NCI-H2081 (cell line): ENCODE results near the gene SPRN.
"Not testable (repeated sequence)": the region's sequence is repeated elsewhere in the genome, so short reads cannot be mapped to it uniquely, and the experiment has no call there.

ENCODE experiments used
- DNase-seq, 2 experiments: peaks; one replicate each; lab custom pipeline; 2025; lab: John Stamatoyannopoulos, UW

SPRN gene

GRCh38 chr10:133386951-133387350 is 37.5 kb downstream of the SPRN start:
- DNase-seq, result not testable (repeated sequence)

- no peak for DNase-seq
These were observed 39.2 kb downstream of the SPRN start for GRCh38 chr10:133385214-133385613.

DNA sequence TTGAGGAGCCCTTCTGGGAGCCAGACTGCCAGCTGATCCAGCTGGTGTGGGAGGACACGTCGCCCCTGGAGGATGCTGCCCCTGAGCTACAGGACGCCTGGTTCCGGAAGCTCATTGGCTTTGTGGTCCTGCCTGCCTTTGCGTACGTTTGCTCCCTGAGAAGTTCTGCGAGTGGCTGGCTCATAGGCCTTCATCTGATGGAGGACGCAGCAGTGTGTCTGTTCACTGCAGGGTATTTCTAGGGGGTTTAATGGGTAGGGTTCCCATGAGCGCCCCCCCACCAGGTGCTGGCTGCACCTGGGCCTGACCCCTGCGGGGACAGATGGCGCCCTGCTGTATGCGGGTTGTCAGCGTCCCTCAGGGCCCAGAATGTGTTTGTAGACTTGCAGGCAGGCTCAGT is 40.4 kb downstream of the SPRN start:
- DNase-seq, result no peak

GRCh38 chr10:133383551-133383950 is 40.9 kb downstream of the SPRN start:
- DNase-seq, result no peak

DNA sequence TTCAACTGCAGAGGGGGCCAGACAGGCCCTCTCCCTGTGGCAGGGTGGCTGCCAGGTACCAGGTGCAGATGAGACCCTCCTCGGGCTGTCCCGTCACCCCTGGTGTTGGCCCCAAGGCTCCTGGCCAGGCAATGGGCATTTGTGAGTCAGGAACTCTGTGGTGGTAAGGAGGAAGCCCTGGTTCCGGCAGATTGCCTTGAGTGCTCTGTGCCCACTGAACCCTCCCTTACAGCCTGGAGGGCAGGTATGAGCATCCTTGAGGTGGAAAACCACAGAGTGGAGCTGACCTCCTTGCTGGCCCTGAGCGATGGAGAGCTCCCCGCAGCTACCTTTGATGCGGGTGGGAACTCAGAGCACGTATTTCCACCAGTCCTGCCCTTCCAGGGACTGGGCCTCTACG is 43.4 kb downstream of the SPRN start:
- DNase-seq, result no peak

DNA sequence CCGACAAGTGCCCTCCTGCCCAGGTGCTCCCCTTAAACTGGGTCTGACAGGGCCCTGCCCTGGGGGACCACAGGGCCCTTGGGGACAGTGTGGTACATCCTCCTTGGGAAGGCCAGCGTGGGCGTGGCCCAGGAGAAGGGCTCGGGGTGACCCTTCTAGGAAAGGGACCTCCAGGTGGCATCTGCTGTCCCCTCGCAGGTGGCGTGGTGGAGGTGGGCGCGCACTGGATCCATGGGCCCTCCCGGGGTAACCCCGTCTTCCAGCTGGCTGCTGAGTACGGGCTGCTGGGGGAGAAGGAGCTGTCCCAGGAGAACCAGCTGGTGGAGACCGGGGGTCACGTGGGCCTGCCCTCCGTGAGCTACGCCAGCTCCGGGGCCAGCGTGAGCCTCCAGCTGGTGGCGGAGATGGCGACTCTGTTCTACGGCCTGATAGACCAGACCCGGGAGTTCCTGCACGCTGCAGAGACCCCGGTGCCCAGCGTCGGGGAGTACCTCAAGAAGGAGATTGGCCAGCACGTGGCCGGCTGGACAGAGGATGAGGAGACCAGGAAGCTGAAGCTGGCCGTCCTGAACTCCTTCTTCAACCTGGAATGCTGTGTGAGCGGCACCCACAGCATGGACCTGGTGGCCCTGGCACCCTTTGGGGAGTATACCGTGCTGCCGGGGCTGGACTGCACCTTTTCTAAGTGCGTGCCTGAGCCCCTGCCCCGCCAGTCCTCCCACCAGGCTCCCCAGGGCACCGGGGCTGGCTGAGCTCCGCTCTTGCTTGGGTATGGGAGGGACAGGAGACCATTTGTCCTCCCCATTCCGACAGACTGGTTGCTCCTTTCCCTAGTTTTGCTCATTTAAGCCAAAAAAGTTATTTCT is 44.4 kb downstream of the SPRN start:
- DNase-seq, result no peak

DNA sequence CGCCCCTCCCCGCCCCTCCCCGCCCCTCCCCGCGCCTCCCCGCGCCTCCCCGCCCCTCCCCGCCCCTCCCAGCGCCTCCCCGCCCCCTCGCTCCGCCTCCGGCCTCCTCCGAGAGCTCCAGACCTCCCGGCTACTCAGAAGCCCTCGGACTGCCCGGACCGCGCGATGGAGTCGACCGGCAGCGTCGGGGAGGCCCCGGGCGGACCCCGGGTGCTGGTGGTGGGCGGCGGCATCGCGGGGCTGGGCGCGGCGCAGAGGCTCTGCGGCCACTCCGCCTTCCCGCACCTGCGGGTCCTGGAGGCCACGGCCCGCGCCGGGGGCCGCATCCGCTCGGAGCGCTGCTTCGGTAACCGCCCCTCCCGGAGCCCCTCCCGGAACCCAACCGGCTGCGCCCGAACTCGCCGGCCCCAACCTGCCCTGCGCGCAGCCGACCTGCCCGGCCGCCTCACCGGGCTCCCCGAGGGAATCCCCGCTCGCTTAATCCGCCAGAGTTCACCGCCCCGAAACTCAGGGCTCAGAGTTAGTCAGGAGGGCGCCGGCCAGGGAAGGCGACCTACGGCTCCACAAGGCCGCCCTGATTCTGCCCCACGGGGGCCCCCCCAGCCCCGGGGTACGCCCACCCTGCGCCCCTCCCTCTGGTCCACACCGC is 45.1 kb downstream of the SPRN start, which contains the start of gene PAOX:
Gene PAOX, plus strand, starts transcription at position 111 of the 649 bp plus-strand sequence. Its CDS starts 55 bp downstream, at position 166.
- no peak for DNase-seq

DNA sequence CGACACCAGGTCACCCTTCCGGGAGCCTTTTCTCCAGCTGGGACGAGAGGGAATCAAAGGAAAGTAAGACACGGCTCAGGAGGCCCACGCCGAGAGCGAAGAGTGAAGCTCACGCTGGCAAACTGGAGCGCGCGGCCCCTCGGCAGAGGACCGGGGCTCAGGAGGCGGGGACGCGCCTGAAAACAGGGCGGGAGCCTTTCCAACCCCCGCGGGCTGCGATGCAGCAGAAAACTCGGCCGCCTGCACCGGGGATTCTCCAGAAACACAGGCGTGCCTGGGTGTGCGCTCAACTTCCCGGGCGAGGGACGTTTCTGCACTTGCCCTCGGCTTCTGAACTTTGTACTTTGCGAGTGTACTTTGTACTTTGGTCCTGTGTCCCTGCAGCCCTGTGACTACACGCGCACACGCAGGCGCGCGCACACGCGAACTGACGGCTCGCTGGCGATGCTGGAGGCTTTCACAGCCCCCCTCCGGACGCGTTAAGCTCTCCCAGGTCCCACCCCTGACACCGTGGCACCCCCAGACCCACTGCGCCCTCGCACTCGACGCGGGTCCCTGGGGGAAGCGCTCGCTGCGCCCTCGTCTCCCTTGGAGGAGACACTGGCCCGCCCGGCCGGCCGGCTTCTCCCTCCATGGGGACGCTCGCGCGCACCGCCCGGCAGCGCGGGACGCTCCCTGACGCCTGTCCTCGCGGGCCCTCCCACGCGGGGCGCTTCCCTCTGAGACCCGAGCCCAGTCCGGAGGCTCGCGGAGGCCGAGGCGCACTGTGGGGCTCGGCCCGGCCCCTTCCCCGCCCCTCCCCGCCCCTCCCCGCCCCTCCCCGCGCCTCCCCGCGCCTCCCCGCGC is 46.0 kb downstream of the SPRN start:
- peak in 1 of 2 experiments; percentile 28 for DNase-seq

- DNase-seq, result no peak
These were observed 46.6 kb downstream of the SPRN start for GRCh38 chr10:133377818-133378250.

DNA sequence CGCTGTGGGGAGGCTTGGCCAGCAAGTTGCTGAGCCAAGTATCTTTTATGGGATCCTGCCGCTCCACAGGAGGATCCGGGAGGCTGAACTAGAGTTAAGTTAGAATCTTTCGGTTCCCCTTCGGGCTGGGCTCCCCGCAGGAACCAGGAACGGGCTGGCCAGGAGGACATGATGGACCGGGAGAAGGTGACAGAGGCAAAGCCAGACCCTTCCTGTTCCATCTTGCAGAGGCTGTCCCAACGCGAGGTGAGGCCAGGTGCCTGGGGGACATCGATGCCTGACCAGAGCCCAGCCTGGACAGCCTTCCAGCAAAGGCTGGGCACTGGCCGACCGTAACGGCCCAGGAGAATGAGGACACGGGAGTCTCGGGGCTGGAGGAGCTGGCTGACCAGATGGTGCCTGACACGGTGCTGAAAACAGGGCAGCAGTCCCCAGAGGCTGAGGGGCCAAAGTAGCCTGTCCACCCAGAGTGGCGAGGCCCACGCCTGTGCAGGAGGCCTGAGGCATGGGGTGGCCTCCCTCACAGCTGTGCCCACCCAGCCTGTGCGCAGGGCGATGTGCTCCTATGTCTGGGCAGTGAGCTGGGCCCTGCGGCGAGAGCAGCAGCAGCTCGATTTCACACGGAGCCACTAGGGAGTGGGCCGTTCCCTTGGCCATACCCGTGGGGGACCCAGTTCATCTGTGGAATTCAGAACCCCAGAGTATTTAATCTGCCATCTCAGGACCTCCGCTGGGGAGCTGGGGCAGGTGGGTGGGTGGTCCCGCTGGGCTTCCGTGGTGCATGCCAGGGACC is 47.2 kb downstream of the SPRN start:
- no peak for DNase-seq

GRCh38 chr10:133376183-133376582 is 48.2 kb downstream of the SPRN start:
- not testable (repeated sequence) for DNase-seq

GRCh38 chr10:133375357-133376115 is 48.9 kb downstream of the SPRN start:
- no peak for DNase-seq

- DNase-seq, result peak; percentile 85 to 87
These were observed 51.0 kb downstream of the SPRN start, which contains the start of gene ECHS1 for GRCh38 chr10:133373174-133374090. Gene ECHS1 (minus strand): TSS chr10:133373354. CDS start chr10:133373333, 21 bp downstream.

GRCh38 chr10:133372507-133372906 is 51.9 kb downstream of the SPRN start:
- no peak for DNase-seq
